ACHN (cell line): ENCODE results near the gene MYO16.
"Not testable (repeated sequence)": the region's sequence is repeated elsewhere in the genome, so short reads cannot be mapped to it uniquely, and the experiment has no call there.

Experiments
- DNase-seq: peaks from one replicate; pipeline ENCODE4 v3.0.0-alpha.2; 2015
- in situ Hi-C: cut with HindIII; loops from 2 replicates; pipeline ENCODE4 v1.10.0; 2017; ENCODE audit warnings: low sequenced_read_pairs, low pct_ligation_motif_present, low pct_unique_long_range_greater_than_20kb

The MYO16 gene

DNA sequence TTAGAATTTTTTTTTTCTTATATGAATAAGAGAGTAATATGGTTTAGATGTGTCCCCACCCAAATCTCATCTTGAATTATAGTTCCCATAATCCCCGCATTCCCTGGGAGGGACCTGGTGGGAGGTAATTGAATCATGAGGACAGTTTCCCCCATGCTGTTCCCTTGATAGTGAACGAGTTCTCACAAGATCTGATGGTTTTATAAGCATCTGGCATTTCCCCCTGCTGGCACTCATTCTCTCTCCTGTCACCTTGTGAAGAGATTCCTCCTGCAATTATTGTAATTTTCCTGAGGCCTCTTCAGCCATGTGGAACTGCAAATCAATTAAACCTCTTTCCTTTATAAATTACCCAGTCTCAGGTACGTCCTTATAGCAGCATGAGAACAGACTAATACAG is 205.7 kb downstream of the MYO16 start:
- no peak for DNase-seq
- in situ Hi-C loops: no loop called here

DNA sequence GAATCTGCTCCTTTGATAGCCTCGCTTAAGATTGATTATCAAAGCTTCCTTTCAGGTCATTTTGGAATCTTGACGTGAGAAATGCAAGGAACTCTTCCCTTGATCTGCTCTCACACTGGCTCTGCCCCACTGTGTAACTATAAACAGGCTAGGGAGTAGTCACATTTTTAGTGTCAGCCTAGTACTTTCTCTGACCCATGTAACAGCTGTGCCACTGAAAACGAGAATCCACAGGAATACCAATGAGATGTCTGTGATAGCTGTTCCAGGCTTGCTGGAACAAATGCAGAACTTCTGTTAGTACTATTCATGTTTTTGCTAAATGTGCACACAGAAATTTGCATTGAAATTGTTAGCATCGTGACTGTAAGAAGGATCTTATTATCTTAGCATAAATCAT is 221.3 kb downstream of the MYO16 start:
- in situ Hi-C loops: no loop called here

GRCh38 chr13:108851660-108852059 is 222.2 kb downstream of the MYO16 start:
- in situ Hi-C loops: no loop called here
- DNase-seq: no peak

More for the DNA sequence above, 221.3 kb downstream of the MYO16 start:
- DNase-seq: no peak

- DNase-seq: no peak
- in situ Hi-C loops: no loop called here
Measured at GRCh38 chr13:108853031-108853430, 223.6 kb downstream of the MYO16 start.

- no peak for DNase-seq
- in situ Hi-C loops: no loop called here
Measured at GRCh38 chr13:108855737-108856387, 226.5 kb downstream of the MYO16 start.

GRCh38 chr13:108858676-108859075 is 229.3 kb downstream of the MYO16 start:
- in situ Hi-C loops: no loop called here
- no peak for DNase-seq

DNA sequence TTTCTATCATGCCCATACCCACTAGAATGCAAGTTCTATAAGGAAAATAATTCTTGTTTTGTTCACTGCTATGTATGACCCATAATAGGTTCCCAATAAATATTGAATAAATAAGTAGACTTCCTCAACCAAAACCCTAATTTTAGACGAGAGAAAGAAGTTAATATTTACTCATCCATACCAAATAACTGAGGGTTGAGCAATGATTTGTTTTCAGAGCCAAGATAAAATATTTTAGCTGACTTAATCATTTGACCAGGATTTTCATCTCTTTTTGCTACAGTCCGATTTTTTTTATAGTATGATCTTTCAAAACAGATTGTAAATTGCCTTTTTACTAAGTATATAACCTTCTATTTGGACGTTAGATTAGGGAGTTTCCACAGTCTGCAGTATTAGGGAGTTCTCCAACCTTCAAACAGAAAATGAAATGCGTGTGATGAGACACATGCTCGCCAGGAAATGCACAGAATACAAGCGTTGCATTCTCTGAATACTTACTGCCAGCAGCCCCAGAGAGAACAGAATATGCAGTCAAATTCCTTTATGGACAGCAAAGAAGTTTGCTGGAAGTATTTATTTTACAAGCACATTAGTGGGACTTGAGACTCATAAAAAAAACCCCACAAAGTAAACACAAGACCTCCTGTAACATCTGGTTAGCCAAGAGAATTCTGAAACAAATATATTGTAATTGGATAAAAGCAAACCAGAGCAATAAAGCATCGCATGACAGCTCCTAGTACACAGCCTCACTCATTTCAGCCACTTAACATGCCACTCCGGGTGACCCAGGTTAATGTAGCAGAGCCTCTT is 230.0 kb downstream of the MYO16 start:
- DNase-seq: no peak
- in situ Hi-C loops: no loop called here

DNA sequence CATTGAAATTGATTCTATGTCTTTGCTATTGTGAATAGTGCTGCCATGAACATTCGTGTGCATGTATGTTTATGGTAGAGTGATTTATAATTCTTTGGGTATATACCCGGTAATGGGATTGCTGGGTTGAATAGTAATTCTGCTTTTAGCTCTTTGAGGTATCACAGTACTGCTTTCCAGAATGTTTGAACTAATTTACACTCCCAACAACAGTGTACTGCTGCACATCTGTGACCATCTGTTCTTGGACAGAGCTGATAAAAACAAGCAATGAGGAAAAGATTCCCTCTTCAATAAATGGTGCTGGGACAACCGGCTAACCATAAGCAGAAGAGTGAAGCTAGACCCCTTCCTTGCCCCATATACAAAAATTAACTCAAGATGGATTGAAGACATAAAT is 231.0 kb downstream of the MYO16 start:
- DNase-seq: no peak
- in situ Hi-C loops: no loop called here

DNA sequence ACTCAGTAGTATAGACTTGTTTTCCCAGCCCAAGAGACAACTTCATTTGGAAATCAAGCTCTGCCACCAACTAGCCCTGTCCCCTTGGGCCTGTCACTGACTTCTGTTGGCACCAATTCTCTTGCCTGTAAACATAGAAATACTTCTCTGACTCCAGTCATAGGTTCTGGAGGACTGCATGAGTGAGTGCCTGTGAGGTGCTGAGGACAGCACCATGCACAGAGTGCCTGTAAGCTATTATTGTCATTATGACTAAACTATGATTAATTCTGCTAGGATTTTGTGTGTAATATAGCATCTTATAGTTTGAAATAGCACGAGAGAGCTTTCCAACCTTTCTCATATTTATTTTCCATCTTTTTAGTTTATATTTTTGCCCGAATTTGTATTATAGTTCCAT is 247.9 kb downstream of the MYO16 start:
- in situ Hi-C loops: no loop called here
- no peak for DNase-seq

GRCh38 chr13:108878732-108879131 is 249.3 kb downstream of the MYO16 start:
- DNase-seq: no peak
- in situ Hi-C loops: no loop called here

DNA sequence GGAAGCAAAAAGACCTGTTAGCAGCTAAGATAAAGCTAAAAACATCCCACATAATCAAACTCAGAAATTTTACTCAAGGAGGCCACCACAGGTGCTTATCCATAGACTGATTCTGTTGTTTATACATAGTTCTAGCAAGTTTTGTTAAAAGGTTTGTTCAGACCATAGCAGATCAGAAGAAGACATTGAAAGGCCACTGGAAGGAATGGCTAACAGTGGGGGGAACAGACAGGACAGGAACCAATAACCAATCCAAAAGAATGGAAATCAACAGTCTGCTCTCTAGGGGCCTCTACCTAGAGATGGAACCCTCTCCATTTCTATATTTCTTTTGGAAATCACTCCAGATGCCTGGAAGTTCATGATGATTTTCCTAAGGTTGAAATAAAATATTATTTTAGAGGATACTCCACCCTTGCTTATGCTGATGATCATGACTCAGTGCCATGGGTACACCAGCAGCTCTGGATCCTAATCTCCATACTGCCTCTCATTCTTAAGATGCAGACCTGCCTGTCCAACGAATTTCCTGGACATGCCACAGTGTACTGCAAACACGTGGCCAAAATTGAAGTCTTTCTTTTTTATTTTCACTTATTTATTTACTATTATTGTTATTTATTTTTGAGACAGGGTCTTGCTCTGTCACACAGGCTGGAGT is 260.0 kb downstream of the MYO16 start:
- in situ Hi-C loops: no loop called here
- DNase-seq: no peak

DNA sequence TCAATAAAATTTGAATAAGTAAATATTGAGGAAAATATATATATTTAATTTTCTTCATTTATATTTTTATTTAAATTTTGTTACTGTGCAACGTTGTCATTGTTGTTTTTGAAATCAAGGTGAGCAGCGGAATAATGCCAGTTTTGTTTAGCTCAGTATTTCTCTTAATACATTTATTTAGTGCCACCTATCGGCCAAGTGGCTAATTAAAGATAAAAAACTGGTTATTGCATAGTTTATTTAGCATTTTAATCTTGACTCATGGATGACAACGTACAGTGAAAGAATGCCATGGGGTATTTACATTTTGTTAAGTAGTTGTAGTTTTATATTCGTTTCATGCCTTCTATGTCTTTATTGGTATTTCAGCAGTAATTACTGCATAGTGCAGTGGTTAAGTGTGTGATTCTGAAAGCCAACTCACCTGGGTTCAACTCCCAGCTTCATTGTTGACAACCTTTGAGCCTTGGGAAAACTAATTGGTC is 265.9 kb downstream of the MYO16 start:
- DNase-seq: peak; percentile 48
- in situ Hi-C loops: no loop called here

GRCh38 chr13:108897955-108898354 is 268.5 kb downstream of the MYO16 start:
- in situ Hi-C loops: no loop called here
- DNase-seq: no peak

DNA sequence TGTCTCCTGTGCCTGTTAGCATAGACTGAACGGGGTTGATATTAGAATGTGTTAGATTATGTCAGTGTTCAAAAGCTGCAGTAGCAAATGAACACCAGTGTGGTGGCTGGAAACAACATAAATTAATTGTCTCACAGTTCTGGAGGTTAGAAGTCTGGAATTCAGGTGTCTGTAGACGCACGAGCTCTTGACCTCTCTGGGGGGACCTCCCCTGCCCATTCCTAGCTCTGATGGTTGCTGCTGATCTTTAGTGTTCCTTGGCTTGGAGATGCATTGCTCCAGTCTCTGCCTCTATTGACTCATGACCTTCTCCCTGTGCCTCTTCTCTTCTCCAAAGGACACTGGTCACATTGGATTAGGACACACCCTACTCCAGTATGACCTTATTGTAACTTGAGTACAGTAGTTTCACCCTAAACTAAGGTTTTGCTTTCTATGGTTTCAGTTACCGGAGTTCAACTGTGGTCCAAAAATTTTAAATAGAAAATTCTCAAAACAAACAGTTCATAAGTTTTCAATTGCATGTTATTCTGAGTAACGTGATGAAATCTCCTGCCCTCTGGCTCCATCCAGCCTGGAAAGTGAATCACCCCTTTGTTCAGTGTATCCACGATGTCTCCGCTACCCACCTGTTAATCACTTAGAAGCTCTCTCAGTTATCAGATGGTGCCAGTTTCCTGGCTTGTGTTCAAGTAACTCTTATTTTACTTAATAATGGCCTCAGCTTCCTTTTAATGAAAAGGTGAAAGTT is 273.2 kb downstream of the MYO16 start:
- DNase-seq: no peak
- in situ Hi-C loops: no loop called here

DNA sequence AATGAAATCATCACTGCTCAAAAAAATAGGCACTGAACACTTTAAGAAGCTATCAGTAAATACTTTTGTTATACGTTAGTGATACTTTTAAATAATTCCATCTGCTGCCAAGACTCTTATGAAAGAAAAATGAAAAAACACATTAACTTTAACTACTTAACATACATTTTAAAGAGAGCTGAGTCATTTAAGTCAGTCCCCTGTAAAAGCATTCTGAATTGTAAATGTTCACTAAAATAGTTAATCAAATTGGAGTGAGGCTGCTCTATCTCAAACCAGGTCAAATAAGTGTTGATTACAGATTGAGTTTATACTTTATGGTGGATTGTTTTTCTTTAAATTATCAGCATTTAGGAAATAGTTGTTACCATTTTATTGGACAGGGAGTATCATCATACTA is 274.2 kb downstream of the MYO16 start:
- no peak for DNase-seq
- in situ Hi-C loops: no loop called here

DNA sequence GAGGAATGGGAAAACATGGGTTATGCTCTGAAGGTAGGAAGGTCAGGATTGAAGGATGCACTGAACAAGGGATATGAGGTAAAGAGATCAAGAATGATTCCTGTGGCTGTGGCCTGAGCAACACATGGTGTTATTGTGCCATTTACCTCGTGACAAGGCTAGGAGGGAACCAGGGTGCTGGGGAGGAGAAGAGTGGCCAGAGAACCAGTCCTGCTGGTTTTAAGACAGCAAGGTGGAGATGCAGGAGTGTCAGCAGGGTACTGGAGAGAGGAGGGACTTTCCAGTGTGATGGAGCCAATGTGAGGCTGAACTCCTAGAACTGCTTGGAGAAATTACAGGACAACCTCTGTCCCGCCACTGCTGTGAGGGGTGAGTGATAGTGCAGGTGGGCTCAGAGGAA is 282.4 kb downstream of the MYO16 start:
- in situ Hi-C loops: no loop called here
- no peak for DNase-seq

DNA sequence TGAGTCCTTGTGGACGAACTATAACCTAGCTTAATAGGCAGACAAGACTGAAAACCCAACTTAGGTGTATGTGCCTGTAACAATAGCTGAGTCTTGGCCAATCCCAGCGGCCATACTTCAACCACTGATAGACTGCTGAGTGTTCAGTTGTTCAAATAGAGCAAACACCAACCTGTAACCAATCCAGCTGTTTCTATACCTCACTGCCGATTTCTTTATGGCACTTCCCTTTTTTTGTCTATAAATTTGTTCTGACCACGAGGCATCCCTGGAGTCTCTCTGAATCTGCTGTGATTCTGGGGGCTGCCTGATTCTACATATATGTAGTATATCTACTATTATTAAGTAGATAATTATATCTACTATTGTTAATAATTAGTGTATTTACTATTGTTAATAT is 284.3 kb downstream of the MYO16 start:
- in situ Hi-C loops, DNase-seq: not testable (repeated sequence)

- DNase-seq: peak; percentile 57
- in situ Hi-C loops: no loop called here
Measured at GRCh38 chr13:108915095-108915633, 285.8 kb downstream of the MYO16 start.
